GM21390 (cell line): ENCODE measurements around the gene SEPTIN1.
"Not testable (repeated sequence)": the region's sequence is repeated elsewhere in the genome, so short reads cannot be mapped to it uniquely, and the experiment has no call there.

ENCODE experiments used
- ATAC-seq: cut with Tn5 transposase; IDR thresholded peaks from one replicate; pipeline ENCODE4 v1.9.1; 2021; ENCODE audit not compliant: unreplicated experiment

SEPTIN1 gene

GRCh38 chr16:30357715-30358576 is 24.4 kb downstream of the SEPTIN1 start:
- no peak for ATAC-seq

- no peak for ATAC-seq
These were observed 25.2 kb downstream of the SEPTIN1 start for GRCh38 chr16:30357085-30357714.

GRCh38 chr16:30356401-30357084 is 25.8 kb downstream of the SEPTIN1 start:
- no peak for ATAC-seq

- ATAC-seq = no peak
These were observed 26.4 kb downstream of the SEPTIN1 start for GRCh38 chr16:30355954-30356308.

- ATAC-seq = peak; percentile 46
These were observed 27.0 kb downstream of the SEPTIN1 start, which contains the start of gene CD2BP2 for GRCh38 chr16:30355144-30355953. Gene CD2BP2 (minus strand): TSS chr16:30355308. CDS start chr16:30354681, 627 bp downstream.

GRCh38 chr16:30354423-30355143 is 27.8 kb downstream of the SEPTIN1 start:
- peak; percentile 14 for ATAC-seq

- ATAC-seq = no peak
These were observed 28.8 kb downstream of the SEPTIN1 start for GRCh38 chr16:30353438-30354129.

GRCh38 chr16:30352488-30353401 is 29.6 kb downstream of the SEPTIN1 start:
- ATAC-seq = no peak

GRCh38 chr16:30351586-30352419 is 30.6 kb downstream of the SEPTIN1 start:
- ATAC-seq = no peak

- no peak for ATAC-seq
These were observed 31.3 kb downstream of the SEPTIN1 start for GRCh38 chr16:30351001-30351441.

GRCh38 chr16:30350134-30350871 is 32.1 kb downstream of the SEPTIN1 start:
- peak; percentile 50 for ATAC-seq

GRCh38 chr16:30349675-30350074 is 32.7 kb downstream of the SEPTIN1 start:
- ATAC-seq = no peak

- ATAC-seq = no peak
These were observed 33.4 kb downstream of the SEPTIN1 start for GRCh38 chr16:30348929-30349328.

GRCh38 chr16:30348113-30348512 is 34.2 kb downstream of the SEPTIN1 start:
- ATAC-seq = no peak

GRCh38 chr16:30346286-30346685 is 36.1 kb downstream of the SEPTIN1 start:
- no peak for ATAC-seq

- not testable (repeated sequence) for ATAC-seq
These were observed 38.9 kb downstream of the SEPTIN1 start for GRCh38 chr16:30343491-30343820.
